ENCODE measurements around the gene RAD18.

DNA sequence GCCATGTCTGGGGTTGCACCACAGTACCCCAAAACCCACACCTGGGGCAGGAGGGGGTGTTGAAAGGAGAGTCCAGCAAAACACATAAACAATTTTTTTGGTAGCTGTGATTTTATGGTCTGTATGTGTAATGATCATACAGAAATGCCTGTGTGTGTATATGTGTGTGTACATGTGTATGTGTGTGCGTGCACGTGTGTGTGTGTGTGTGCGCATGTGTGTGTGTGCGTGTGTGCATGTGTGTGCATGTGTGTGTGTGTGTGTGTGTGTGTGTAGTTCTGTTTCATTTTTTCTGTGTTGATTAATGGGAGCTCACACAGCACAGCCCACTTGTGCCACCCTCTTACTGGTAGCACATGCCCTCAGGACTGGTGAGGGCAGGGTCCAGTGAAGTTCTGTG is 97.6 kb downstream of the RAD18 start:
- TF ChIP-seq, protein P1, sequence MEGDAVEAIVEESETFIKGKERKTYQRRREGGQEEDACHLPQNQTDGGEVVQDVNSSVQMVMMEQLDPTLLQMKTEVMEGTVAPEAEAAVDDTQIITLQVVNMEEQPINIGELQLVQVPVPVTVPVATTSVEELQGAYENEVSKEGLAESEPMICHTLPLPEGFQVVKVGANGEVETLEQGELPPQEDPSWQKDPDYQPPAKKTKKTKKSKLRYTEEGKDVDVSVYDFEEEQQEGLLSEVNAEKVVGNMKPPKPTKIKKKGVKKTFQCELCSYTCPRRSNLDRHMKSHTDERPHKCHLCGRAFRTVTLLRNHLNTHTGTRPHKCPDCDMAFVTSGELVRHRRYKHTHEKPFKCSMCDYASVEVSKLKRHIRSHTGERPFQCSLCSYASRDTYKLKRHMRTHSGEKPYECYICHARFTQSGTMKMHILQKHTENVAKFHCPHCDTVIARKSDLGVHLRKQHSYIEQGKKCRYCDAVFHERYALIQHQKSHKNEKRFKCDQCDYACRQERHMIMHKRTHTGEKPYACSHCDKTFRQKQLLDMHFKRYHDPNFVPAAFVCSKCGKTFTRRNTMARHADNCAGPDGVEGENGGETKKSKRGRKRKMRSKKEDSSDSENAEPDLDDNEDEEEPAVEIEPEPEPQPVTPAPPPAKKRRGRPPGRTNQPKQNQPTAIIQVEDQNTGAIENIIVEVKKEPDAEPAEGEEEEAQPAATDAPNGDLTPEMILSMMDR (IDR thresholded peaks at IDR 0.05): no peak
- TF ChIP-seq POLR2A (IDR thresholded peaks at IDR 0.05): no peak
